Measurements from ENCODE around the gene VEGFB. TPM values are rescaled to one million over a fixed set of nuclear protein-coding genes. Genes with fewer than 3 reads are reported as not detected.
A peak's percentile ranks its signal among the peaks of the same experiment; 100 is the strongest.

The VEGFB gene
- polyA plus RNA-seq, 6 donors from 2014 or later: 10.9 to 33.7 (median 28.1) TPM

GRCh38 chr11:64248578-64248977, 14.2 kb downstream of the VEGFB start:
- no peak for ATAC-seq (ENCODE audit: low read depth in 2 of 2)
- no peak for DNase-seq
- H3K9me3 Mint-ChIP-seq: no peaks in the 10 kb centered on the region
- H3K4me3 Mint-ChIP-seq: peak overlapping the region in 6 of 8 donors; percentile 34 to 93 (median 88)
- H3K4me1 Mint-ChIP-seq: peaks cover 31 to 57% (median 42%) of the 10 kb centered on the region in 3 donors
- H3K27ac Mint-ChIP-seq: no peak overlapping the region
- H3K36me3 Mint-ChIP-seq: no peaks in the 10 kb centered on the region
- no peaks in the 10 kb centered on the region for H3K27me3 Mint-ChIP-seq

- ATAC-seq (ENCODE audit: low read depth in 2 of 2) (no peak), DNase-seq (no peak)
- Mint-ChIP-seq H3K9me3 (no peaks in the 10 kb centered on the region), H3K4me1 (peaks cover 31 to 53% (median 40%) of the 10 kb centered on the region in 3 donors), H3K27ac (peak overlapping the region in 1 of 6 donors; percentile 83), H3K4me3 (peak overlapping the region in 5 of 8 donors; percentile 19 to 93 (median 62)), H3K27me3 (no peaks in the 10 kb centered on the region), H3K36me3 (no peaks in the 10 kb centered on the region)
Observed at GRCh38 chr11:64249038-64249437, 14.7 kb downstream of the VEGFB start.

- no peak for DNase-seq
- Mint-ChIP-seq H3K4me1 (peaks cover 31 to 52% (median 37%) of the 10 kb centered on the region in 3 donors), H3K27ac (peak overlapping the region in 4 of 6 donors; percentile 38 to 89 (median 71)), H3K9me3 (no peaks in the 10 kb centered on the region), H3K4me3 (peak overlapping the region; percentile 47 to 90 (median 52)), H3K36me3 (no peaks in the 10 kb centered on the region), H3K27me3 (no peaks in the 10 kb centered on the region)
- ATAC-seq (ENCODE audit: low read depth in 2 of 2): no peak
Observed at GRCh38 chr11:64249563-64250414, 15.4 kb downstream of the VEGFB start.

DNA sequence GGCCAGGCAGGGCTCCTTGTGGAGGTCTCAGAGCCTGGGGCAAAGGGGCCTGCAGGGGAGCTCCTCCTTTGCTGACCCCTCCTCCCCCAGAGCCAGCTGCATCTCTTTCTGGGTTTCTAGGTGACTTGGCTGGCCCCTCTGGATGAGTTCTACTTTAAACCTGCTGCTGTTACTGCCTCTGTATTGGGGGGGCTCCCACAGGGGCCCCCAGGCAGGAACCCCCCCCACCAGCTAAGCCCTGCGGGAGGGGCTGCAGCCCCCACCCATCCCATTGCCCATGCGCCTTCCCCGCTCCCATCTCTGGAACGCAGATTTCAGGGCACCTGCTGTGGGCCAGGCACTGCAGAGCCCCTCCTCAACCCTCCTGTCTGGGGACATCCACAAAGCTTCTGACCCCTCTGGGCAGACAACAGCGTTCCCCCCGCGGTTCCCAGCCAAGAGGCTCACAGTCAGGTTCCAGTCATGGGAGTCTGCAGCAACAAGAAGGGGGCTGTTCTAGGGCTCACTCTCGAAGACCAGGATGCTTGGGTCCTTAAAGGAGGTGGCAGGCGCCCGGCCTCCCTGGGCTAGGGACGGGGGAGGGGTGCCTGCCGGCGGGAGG, 16.1 kb downstream of the VEGFB start:
- H3K4me3 Mint-ChIP-seq: peak overlapping the region; percentile 60 to 92 (median 86)
- no peaks in the 10 kb centered on the region for H3K9me3 Mint-ChIP-seq
- DNase-seq (no peak), ATAC-seq (ENCODE audit: low read depth in 2 of 2) (no peak)
- H3K27ac Mint-ChIP-seq: peak overlapping the region in 1 of 6 donors; percentile 79
- no peaks in the 10 kb centered on the region for H3K36me3 Mint-ChIP-seq
- peaks cover 30 to 46% (median 31%) of the 10 kb centered on the region in 3 donors for H3K4me1 Mint-ChIP-seq
- no peaks in the 10 kb centered on the region for H3K27me3 Mint-ChIP-seq

DNA sequence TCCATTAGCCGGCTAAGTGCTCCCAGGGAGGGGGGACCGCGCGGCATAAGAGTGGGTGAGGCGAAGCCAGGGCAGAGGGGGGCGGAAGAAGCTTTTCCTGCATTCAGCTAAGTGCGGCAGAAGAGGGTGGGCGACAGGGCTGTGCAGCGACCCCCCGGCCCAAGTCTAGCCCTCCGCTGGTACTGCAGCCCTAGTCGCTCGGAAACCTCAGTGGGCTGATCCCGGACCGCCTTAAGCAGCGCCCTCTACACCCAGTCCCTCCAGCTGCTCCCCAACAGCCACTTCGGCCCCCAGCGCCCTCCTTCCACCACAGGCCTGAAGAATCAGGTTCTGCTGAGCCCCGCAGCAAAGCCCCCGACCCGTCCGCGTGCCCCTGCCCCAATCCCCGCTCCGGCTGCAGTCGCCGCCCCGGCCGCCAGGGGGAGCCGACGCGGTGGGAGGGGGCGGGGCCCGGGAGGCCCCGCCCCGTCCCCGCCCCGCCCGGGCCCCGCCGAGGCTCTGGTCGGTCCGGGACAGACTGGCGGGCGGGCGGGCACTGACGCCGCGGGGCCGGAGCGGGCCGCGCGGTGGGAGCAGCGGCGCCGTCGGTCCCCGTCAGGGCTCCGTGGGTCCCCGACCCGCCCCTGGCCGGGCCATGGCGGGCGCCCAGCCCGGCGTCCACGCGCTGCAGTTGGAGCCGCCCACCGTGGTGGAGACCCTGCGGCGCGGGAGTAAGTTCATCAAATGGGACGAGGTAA, 16.8 kb downstream of the VEGFB start, which contains the start of gene PLCB3:
Gene PLCB3 (plus strand): TSS at position 515 of the 737 bp plus-strand sequence. CDS start 120 bp downstream, at position 635.
- Mint-ChIP-seq H3K27me3 (no peaks in the 10 kb centered on the region), H3K9me3 (no peaks in the 10 kb centered on the region), H3K4me1 (peaks cover 25 to 40% (median 25%) of the 10 kb centered on the region in 3 donors), H3K4me3 (peak within 1 kb of the TSS; percentile 85 to 94 (median 90)), H3K36me3 (no peaks in the 10 kb centered on the region), H3K27ac (peak within 1 kb of the TSS; percentile 14 to 94 (median 78))
- peak; percentile 62 for DNase-seq
- peak; percentile 54 to 56 for ATAC-seq (ENCODE audit: low read depth in 2 of 2)

DNA sequence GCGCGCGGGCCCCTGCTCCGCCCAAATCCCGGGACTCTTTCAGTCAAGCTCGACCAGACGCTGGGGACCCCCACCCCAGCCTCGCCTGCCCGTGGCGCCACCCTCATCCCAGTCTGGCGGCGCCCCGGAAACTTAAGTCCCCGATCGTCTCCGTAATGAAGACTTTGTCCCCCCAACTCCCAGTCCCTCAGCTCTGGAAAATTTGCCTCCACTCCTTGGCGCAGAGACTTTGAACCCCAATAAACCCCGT, 17.3 kb downstream of the VEGFB start:
- DNase-seq (no peak), ATAC-seq (ENCODE audit: low read depth in 2 of 2) (no peak)
- H3K4me1 Mint-ChIP-seq: peaks cover 24 to 39% (median 25%) of the 10 kb centered on the region in 3 donors
- peak overlapping the region; percentile 83 to 94 (median 89) for H3K4me3 Mint-ChIP-seq
- no peaks in the 10 kb centered on the region for H3K9me3 Mint-ChIP-seq
- no peaks in the 10 kb centered on the region for H3K27me3 Mint-ChIP-seq
- H3K36me3 Mint-ChIP-seq: no peaks in the 10 kb centered on the region
- H3K27ac Mint-ChIP-seq: peak overlapping the region in 4 of 6 donors; percentile 72 to 94 (median 82)

GRCh38 chr11:64252003-64252872, 17.9 kb downstream of the VEGFB start:
- Mint-ChIP-seq H3K36me3 (no peaks in the 10 kb centered on the region), H3K4me1 (peaks cover 19 to 33% (median 25%) of the 10 kb centered on the region in 3 donors), H3K27me3 (no peaks in the 10 kb centered on the region), H3K4me3 (peak overlapping the region; percentile 83 to 94 (median 89)), H3K9me3 (no peaks in the 10 kb centered on the region), H3K27ac (peak overlapping the region in 5 of 6 donors; percentile 53 to 94 (median 79))
- DNase-seq: no peak
- peak in 1 of 2 donors; percentile 5 for ATAC-seq (ENCODE audit: low read depth in 2 of 2)

GRCh38 chr11:64253043-64253442, 18.7 kb downstream of the VEGFB start:
- Mint-ChIP-seq H3K9me3 (no peaks in the 10 kb centered on the region), H3K36me3 (no peaks in the 10 kb centered on the region), H3K27me3 (no peaks in the 10 kb centered on the region), H3K27ac (no peak overlapping the region), H3K4me3 (peak overlapping the region; percentile 6 to 90 (median 54)), H3K4me1 (peaks cover 17 to 25% (median 21%) of the 10 kb centered on the region in 3 donors)
- DNase-seq (no peak), ATAC-seq (ENCODE audit: low read depth in 2 of 2) (no peak)

DNA sequence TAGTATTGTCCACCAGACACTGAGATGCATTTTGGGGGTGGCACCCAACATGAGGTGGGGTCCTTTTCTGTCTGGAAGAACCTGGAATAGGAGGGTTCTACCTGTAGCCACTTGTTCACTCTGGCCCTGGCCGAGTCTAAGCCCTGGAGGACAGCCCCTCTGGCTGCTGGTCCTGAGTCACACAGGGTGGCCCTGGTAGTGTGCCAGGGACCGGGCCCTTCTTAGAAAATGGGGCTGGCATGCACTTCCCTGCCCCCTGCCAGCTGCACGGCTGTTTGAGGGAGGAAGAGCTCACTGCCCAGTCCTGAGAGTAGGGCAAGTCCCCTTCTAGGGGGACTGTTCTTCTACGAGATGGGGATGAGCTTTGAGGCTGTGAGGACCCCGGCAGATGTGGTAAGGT, 19.1 kb downstream of the VEGFB start:
- ATAC-seq (ENCODE audit: low read depth in 2 of 2) (no peak), DNase-seq (no peak)
- Mint-ChIP-seq H3K27ac (no peak overlapping the region), H3K9me3 (no peaks in the 10 kb centered on the region), H3K4me1 (peaks cover 14 to 21% (median 19%) of the 10 kb centered on the region in 3 donors), H3K27me3 (no peaks in the 10 kb centered on the region), H3K36me3 (no peaks in the 10 kb centered on the region), H3K4me3 (peak overlapping the region in 4 of 8 donors; percentile 20 to 79 (median 42))

DNA sequence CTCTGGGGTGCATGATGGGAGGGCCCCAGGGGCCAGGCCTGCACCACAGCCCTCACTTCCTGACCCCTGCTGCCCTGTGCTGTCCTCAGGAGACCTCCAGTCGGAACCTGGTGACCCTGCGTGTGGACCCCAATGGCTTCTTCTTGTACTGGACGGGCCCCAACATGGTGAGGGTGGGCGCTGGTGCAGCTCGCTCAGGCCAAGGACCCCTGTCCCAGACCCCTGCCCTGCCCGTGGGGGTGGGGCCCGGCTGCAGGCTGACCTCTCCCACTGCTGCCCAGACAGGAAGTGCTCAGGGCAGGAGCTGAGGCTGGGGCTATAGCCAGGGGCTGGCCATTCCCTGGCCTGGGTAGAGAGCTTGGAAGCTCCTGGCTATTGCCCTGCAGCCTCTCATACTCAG, 19.9 kb downstream of the VEGFB start:
- Mint-ChIP-seq H3K9me3 (no peaks in the 10 kb centered on the region), H3K27me3 (no peaks in the 10 kb centered on the region), H3K4me1 (peaks cover 14 to 19% (median 18%) of the 10 kb centered on the region in 3 donors), H3K36me3 (peaks cover 0 to 1% of the 10 kb centered on the region in 2 donors), H3K27ac (no peak overlapping the region), H3K4me3 (peak overlapping the region in 1 of 8 donors; percentile 79)
- DNase-seq: no peak
- no peak for ATAC-seq (ENCODE audit: low read depth in 2 of 2)

GRCh38 chr11:64255135-64256128, 21.0 kb downstream of the VEGFB start:
- Mint-ChIP-seq H3K27me3 (no peaks in the 10 kb centered on the region), H3K36me3 (peaks cover 0 to 7% of the 10 kb centered on the region in 2 donors), H3K27ac (no peak overlapping the region), H3K4me3 (peak overlapping the region in 1 of 8 donors; percentile 34), H3K9me3 (no peaks in the 10 kb centered on the region), H3K4me1 (peaks cover 14 to 16% (median 14%) of the 10 kb centered on the region in 3 donors)
- ATAC-seq (ENCODE audit: low read depth in 2 of 2) (no peak), DNase-seq (no peak)

DNA sequence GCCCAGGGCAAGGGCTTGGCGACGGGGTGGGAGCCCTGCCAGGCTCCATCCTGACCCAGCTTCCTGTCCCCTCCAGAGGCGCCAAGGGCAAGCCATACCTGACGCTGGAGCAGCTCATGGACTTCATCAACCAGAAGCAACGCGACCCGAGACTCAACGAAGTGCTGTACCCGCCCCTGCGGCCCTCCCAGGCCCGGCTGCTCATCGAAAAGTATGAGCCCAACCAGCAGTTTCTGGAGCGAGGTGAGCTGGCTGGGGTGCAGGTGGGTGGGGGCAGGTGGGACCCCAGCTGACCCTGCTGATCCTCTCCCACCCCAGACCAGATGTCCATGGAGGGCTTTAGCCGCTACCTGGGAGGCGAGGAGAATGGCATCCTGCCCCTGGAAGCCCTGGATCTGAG, 21.9 kb downstream of the VEGFB start:
- Mint-ChIP-seq H3K4me1 (peaks cover 9 to 16% (median 10%) of the 10 kb centered on the region in 3 donors), H3K27me3 (no peaks in the 10 kb centered on the region), H3K9me3 (no peaks in the 10 kb centered on the region), H3K27ac (no peak overlapping the region), H3K4me3 (no peak overlapping the region), H3K36me3 (peaks cover 0 to 7% of the 10 kb centered on the region in 2 donors)
- DNase-seq (no peak), ATAC-seq (ENCODE audit: low read depth in 2 of 2) (no peak)

All from naive B cell (primary cell).